ENCODE data around the gene HLA-E. TPM values are rescaled to one million over a fixed set of nuclear protein-coding genes. Genes with fewer than 3 reads are reported as not detected.

Gene HLA-E
- total and polyA plus RNA-seq, 2 donors (not counting 1 experiment from before 2014, with no cell fraction given): 183 to 254 TPM

DNA sequence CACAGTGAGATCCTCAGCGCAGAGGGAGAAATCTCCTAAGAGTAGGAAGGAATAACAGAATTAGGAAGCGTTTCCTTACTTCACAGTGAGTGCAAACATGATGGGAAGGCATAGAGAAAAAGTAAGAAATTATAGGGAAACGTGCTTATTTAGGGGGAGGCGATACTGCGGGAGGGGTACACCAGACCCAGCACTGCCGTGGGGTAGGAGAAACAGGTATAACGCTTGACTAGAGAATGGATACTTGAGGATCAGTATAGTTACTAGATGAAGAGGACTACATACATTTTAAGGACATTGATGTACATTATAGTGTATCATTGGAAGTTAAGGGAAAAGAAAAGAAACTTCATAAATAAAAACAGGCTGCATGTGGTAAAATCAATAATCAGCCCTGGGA is 26.8 kb upstream of the HLA-E start:
- TF ChIP-seq, protein P1, sequence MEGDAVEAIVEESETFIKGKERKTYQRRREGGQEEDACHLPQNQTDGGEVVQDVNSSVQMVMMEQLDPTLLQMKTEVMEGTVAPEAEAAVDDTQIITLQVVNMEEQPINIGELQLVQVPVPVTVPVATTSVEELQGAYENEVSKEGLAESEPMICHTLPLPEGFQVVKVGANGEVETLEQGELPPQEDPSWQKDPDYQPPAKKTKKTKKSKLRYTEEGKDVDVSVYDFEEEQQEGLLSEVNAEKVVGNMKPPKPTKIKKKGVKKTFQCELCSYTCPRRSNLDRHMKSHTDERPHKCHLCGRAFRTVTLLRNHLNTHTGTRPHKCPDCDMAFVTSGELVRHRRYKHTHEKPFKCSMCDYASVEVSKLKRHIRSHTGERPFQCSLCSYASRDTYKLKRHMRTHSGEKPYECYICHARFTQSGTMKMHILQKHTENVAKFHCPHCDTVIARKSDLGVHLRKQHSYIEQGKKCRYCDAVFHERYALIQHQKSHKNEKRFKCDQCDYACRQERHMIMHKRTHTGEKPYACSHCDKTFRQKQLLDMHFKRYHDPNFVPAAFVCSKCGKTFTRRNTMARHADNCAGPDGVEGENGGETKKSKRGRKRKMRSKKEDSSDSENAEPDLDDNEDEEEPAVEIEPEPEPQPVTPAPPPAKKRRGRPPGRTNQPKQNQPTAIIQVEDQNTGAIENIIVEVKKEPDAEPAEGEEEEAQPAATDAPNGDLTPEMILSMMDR (conservative IDR thresholded peaks at IDR 0.05 in 1 of 2, IDR thresholded peaks at IDR 0.05 in 1 of 2; ENCODE audit: low read depth in 1 of 2, low read length in 2 of 2): no peak
- peak; percentile 30 for TF ChIP-seq EZH2 (IDR thresholded peaks at IDR 0.05; ENCODE audit: low read length, missing control alignments)
- Histone ChIP-seq H4K20me1 (ENCODE audit: control insufficient read depth, extremely low read depth, insufficient read depth, low read length) (peaks cover 1% of the 10 kb centered on the region), H3K27ac (ENCODE audit: insufficient read depth, low read length) (no peak overlapping the region), H3K4me1 (ENCODE audit: control insufficient read depth, extremely low read depth, insufficient read depth, low read length) (peaks cover 2% of the 10 kb centered on the region), H3K9me3 (ENCODE audit: control insufficient read depth, insufficient read depth, low read depth, low read length) (no peaks in the 10 kb centered on the region), H2AFZ (ENCODE audit: low read length) (no peak overlapping the region), H3K4me2 (ENCODE audit: extremely low read depth, insufficient read depth, low read length) (no peak overlapping the region), H3K79me2 (ENCODE audit: control insufficient read depth, insufficient read depth, low read length) (no peaks in the 10 kb centered on the region), H3K9ac (ENCODE audit: insufficient read depth, low read length) (no peak overlapping the region), H3K36me3 (ENCODE audit: control insufficient read depth, insufficient read depth, low read length) (no peaks in the 10 kb centered on the region), H3K27me3 (ENCODE audit: control insufficient read depth, insufficient read depth, low read length) (peaks cover 80% of the 10 kb centered on the region), H3K4me3 (replicated peaks in 1 of 4; ENCODE audit: control extremely low read depth in 1 of 4, insufficient read depth in 1 of 4, low read depth in 3 of 4, low read length in 4 of 4) (no peak overlapping the region)
- DNase-seq (ENCODE audit: low read depth in 2 of 2): no peak

DNA sequence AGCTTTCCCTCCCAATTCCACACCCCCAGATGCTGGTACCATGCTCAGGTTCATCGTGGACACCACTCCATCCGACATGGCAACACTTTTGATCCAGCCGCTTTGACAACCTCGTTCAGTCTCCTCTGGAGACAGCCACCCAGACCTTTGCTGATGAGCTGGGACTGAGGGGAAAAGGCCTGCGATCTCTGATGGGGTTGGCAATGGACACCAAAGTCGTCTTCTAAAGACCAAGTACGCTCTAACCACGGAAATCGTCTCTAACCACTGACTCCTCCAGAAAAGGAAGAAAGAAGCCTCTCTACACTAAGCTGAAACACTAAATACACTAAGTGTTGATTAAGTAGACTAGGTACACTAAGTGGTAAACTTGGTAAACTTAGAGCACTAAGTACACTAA is 26.1 kb upstream of the HLA-E start:
- peaks cover 82% of the 10 kb centered on the region for H3K27me3 ChIP-seq (ENCODE audit: control insufficient read depth, insufficient read depth, low read length)
- H3K4me1 ChIP-seq (ENCODE audit: control insufficient read depth, extremely low read depth, insufficient read depth, low read length): peaks cover 2% of the 10 kb centered on the region
- DNase-seq (ENCODE audit: low read depth in 2 of 2): no peak
- H3K27ac ChIP-seq (ENCODE audit: insufficient read depth, low read length): no peak overlapping the region
- no peaks in the 10 kb centered on the region for H3K79me2 ChIP-seq (ENCODE audit: control insufficient read depth, insufficient read depth, low read length)
- no peak overlapping the region for H2AFZ ChIP-seq (ENCODE audit: low read length)
- no peaks in the 10 kb centered on the region for H3K36me3 ChIP-seq (ENCODE audit: control insufficient read depth, insufficient read depth, low read length)
- no peaks in the 10 kb centered on the region for H3K9me3 ChIP-seq (ENCODE audit: control insufficient read depth, insufficient read depth, low read depth, low read length)
- H3K4me3 ChIP-seq (replicated peaks in 1 of 4; ENCODE audit: control extremely low read depth in 1 of 4, insufficient read depth in 1 of 4, low read depth in 3 of 4, low read length in 4 of 4): peak overlapping the region in 1 of 4 experiments; percentile 25
- TF ChIP-seq, protein P1 (conservative IDR thresholded peaks at IDR 0.05 in 1 of 2, IDR thresholded peaks at IDR 0.05 in 1 of 2; ENCODE audit: low read depth in 1 of 2, low read length in 2 of 2): no peak
- TF ChIP-seq EZH2 (IDR thresholded peaks at IDR 0.05; ENCODE audit: low read length, missing control alignments): no peak
- peaks cover 1% of the 10 kb centered on the region for H4K20me1 ChIP-seq (ENCODE audit: control insufficient read depth, extremely low read depth, insufficient read depth, low read length)
- H3K4me2 ChIP-seq (ENCODE audit: extremely low read depth, insufficient read depth, low read length): no peak overlapping the region
- no peak overlapping the region for H3K9ac ChIP-seq (ENCODE audit: insufficient read depth, low read length)

DNA sequence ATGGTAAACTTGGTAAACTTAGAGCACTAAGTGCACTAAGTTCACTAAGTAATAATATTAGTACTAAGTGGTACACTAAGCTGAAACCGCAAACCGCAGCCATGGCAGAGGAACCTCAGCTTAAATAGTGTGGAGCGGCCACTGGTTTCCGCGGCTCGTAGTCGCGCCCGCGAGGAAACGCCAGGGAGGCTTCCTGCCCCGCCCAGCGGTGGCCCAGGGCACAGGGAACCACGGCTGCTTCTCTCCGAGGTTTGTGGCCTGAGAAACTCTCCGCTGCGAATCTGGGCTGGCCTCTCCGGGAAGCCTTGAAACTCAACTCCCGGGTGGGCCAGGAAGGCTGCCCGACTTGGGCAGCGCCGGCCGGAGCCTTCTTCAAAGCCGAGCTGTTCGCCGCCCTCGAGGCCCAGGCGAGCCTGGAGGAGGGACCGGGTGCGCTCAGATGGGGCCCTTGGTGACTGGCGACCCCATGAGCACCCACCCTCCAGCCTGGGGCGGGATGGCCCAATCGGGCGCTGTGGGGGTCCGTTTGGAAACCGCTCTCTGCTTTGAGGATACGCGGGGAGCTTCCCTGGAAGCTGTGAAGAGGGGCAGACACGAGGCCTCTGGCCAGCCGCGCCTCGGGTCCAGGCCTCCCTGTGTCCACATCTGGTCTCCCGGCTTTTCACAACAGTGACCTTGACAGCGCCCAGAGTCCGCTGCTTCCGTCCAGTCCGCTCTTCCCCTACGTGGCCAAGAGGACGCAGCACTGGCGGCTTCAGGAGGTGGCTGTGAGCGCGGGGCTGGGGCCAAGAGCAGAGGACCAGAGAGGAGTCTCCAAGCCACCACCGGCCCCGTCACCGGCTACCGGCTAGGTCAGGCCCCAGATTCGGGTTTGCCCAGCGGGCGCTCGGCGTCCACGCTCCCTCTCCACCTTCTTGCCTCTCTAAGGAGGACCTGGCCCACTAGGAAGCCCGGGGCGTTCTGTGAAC is 25.4 kb upstream of the HLA-E start:
- Histone ChIP-seq H3K9ac (ENCODE audit: insufficient read depth, low read length) (no peak overlapping the region), H3K79me2 (ENCODE audit: control insufficient read depth, insufficient read depth, low read length) (no peaks in the 10 kb centered on the region), H3K27ac (ENCODE audit: insufficient read depth, low read length) (no peak overlapping the region), H3K9me3 (ENCODE audit: control insufficient read depth, insufficient read depth, low read depth, low read length) (no peaks in the 10 kb centered on the region), H3K36me3 (ENCODE audit: control insufficient read depth, insufficient read depth, low read length) (no peaks in the 10 kb centered on the region), H3K4me1 (ENCODE audit: control insufficient read depth, extremely low read depth, insufficient read depth, low read length) (peaks cover 2% of the 10 kb centered on the region), H3K4me3 (replicated peaks in 1 of 4; ENCODE audit: control extremely low read depth in 1 of 4, insufficient read depth in 1 of 4, low read depth in 3 of 4, low read length in 4 of 4) (peak overlapping the region in 1 of 4 experiments; percentile 25), H3K27me3 (ENCODE audit: control insufficient read depth, insufficient read depth, low read length) (peaks cover 82% of the 10 kb centered on the region), H4K20me1 (ENCODE audit: control insufficient read depth, extremely low read depth, insufficient read depth, low read length) (peaks cover 1% of the 10 kb centered on the region), H3K4me2 (ENCODE audit: extremely low read depth, insufficient read depth, low read length) (peak overlapping the region; percentile 35), H2AFZ (ENCODE audit: low read length) (no peak overlapping the region)
- TF ChIP-seq EZH2 (IDR thresholded peaks at IDR 0.05; ENCODE audit: low read length, missing control alignments): peak; percentile 88
- TF ChIP-seq, protein P1 (conservative IDR thresholded peaks at IDR 0.05 in 1 of 2, IDR thresholded peaks at IDR 0.05 in 1 of 2; ENCODE audit: low read depth in 1 of 2, low read length in 2 of 2): no peak
- DNase-seq (ENCODE audit: low read depth in 2 of 2): peak; percentile 54 to 58

All from fibroblast of lung (primary cell).